Neural crest cell (in vitro differentiated cells): ENCODE data around the gene MEGF6. TPM values are rescaled to one million over a fixed set of nuclear protein-coding genes. Genes with fewer than 3 reads are reported as not detected.
A peak's percentile ranks its signal among the peaks of the same experiment; 100 is the strongest.
"Not testable (repeated sequence)": the region's sequence is repeated elsewhere in the genome, so short reads cannot be mapped to it uniquely, and the experiment has no call there.

ENCODE experiments used
- DNase-seq: peaks from one replicate; pipeline ENCODE4 v3.0.0; 2021; ENCODE audit warnings: low read depth, mixed read lengths, low spot score
- H3K27ac Mint-ChIP-seq: one replicate; pipeline ENCODE4 v1.8.0; 2021; ENCODE audit warnings: mild to moderate bottlenecking, mixed read lengths; ENCODE audit not compliant: unreplicated experiment
- H3K27me3 Mint-ChIP-seq: 2 replicates; pipeline ENCODE4 v1.8.0; 2021; ENCODE audit warnings: low read depth, mild to moderate bottlenecking, mixed read lengths
- H3K36me3 Mint-ChIP-seq: 2 replicates; pipeline ENCODE4 v1.8.0; 2021; ENCODE audit warnings: low read depth, mild to moderate bottlenecking, mixed read lengths
- H3K4me1 Mint-ChIP-seq: 2 replicates; pipeline ENCODE4 v1.8.0; 2021; ENCODE audit warnings: mixed read lengths
- H3K4me3 Mint-ChIP-seq: one replicate; pipeline ENCODE4 v1.8.0; 2021; ENCODE audit warnings: mild to moderate bottlenecking, mixed read lengths
- H3K9me3 Mint-ChIP-seq: 2 replicates; pipeline ENCODE4 v1.8.0; 2021; ENCODE audit warnings: mixed read lengths
- CTCF ChIP-seq: fragments of 200-600 bp; sonication (generic); conservative IDR thresholded peaks from 2 replicates; pipeline ENCODE4 v1.5.0; 2021; ENCODE audit warnings: antibody characterized with exemption, mild to moderate bottlenecking
- total RNA-seq: library from RNA; stranded (reverse); gene quantifications from 2 replicates; pipeline ENCODE4 v1.2.1, GENCODE V29; 2021

Gene MEGF6
- total RNA-seq, 1 donor from 2014 or later, result 36.7 TPM

- Mint-ChIP-seq H3K36me3 (no peaks in the 10 kb centered on the region), H3K27ac (peak overlapping the region; percentile 84), H3K4me3 (peak overlapping the region; percentile 47), H3K4me1 (peaks cover 28% of the 10 kb centered on the region), H3K27me3 (no peaks in the 10 kb centered on the region), H3K9me3 (no peaks in the 10 kb centered on the region)
- DNase-seq, result peak; percentile 23
- no peak for TF ChIP-seq CTCF
These were observed 21.1 kb downstream of the MEGF6 start for GRCh38 chr1:3590139-3590763.

- no peak for TF ChIP-seq CTCF
- Mint-ChIP-seq H3K4me3 (no peak overlapping the region), H3K9me3 (no peaks in the 10 kb centered on the region), H3K4me1 (peaks cover 24% of the 10 kb centered on the region), H3K36me3 (no peaks in the 10 kb centered on the region), H3K27ac (no peak overlapping the region), H3K27me3 (no peaks in the 10 kb centered on the region)
- no peak for DNase-seq
These were observed 22.9 kb downstream of the MEGF6 start for GRCh38 chr1:3588395-3588794.

GRCh38 chr1:3586986-3587759 lies 24.1 kb downstream of the MEGF6 start:
- H3K4me1 Mint-ChIP-seq, result peaks cover 27% of the 10 kb centered on the region
- peak overlapping the region; percentile 91 for H3K27ac Mint-ChIP-seq
- peak; percentile 19 for TF ChIP-seq CTCF
- no peaks in the 10 kb centered on the region for H3K27me3 Mint-ChIP-seq
- H3K4me3 Mint-ChIP-seq, result no peak overlapping the region
- no peaks in the 10 kb centered on the region for H3K36me3 Mint-ChIP-seq
- no peaks in the 10 kb centered on the region for H3K9me3 Mint-ChIP-seq
- DNase-seq, result no peak

- no peaks in the 10 kb centered on the region for H3K36me3 Mint-ChIP-seq
- no peaks in the 10 kb centered on the region for H3K27me3 Mint-ChIP-seq
- no peak for DNase-seq
- H3K27ac Mint-ChIP-seq, result no peak overlapping the region
- no peak for TF ChIP-seq CTCF
- peaks cover 25% of the 10 kb centered on the region for H3K4me1 Mint-ChIP-seq
- no peaks in the 10 kb centered on the region for H3K9me3 Mint-ChIP-seq
- no peak overlapping the region for H3K4me3 Mint-ChIP-seq
These were observed 25.3 kb downstream of the MEGF6 start for GRCh38 chr1:3585940-3586568.

- H3K4me1 Mint-ChIP-seq, result peaks cover 19% of the 10 kb centered on the region
These were observed 25.9 kb downstream of the MEGF6 start for GRCh38 chr1:3585353-3585868.

More at GRCh38 chr1:3585353-3585868, 25.9 kb downstream of the MEGF6 start:
- H3K27me3 Mint-ChIP-seq, H3K4me3 Mint-ChIP-seq, DNase-seq, H3K27ac Mint-ChIP-seq, H3K36me3 Mint-ChIP-seq, H3K9me3 Mint-ChIP-seq: not testable (repeated sequence)
